Activated naive CD4-positive, alpha-beta T cell treated with anti-CD3 and anti-CD28 coated beads, Interleukin-2, amount 50 U/mL, for 16 hours (primary cell): Measurements from ENCODE around the gene FOXP1.

Source experiments
- DNase-seq: peaks from one replicate; pipeline ENCODE4 v3.0.0-alpha.2; 2020

The FOXP1 gene

GRCh38 chr3:71392251-71392650, 191.3 kb downstream of the FOXP1 start:
- no peak for DNase-seq

DNA sequence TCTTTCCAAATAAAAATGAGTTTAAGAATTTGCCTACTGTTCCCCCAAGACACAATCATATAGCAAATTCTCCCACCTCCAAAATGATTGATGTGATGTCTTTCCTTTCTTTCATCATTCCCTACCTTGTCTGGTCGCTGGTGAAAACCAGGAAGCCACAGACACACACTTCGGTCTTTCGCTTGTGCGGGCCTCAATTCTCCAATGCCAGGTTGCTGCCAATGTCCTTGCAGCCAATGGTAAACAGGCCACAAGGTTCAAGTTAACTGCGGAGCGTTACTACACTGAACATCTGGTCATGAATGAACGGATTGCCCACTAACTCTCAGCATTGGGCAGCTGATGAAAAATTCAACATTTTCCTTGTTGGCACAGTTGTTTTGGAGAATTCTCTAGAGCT, 192.2 kb downstream of the FOXP1 start:
- no peak for DNase-seq

DNA sequence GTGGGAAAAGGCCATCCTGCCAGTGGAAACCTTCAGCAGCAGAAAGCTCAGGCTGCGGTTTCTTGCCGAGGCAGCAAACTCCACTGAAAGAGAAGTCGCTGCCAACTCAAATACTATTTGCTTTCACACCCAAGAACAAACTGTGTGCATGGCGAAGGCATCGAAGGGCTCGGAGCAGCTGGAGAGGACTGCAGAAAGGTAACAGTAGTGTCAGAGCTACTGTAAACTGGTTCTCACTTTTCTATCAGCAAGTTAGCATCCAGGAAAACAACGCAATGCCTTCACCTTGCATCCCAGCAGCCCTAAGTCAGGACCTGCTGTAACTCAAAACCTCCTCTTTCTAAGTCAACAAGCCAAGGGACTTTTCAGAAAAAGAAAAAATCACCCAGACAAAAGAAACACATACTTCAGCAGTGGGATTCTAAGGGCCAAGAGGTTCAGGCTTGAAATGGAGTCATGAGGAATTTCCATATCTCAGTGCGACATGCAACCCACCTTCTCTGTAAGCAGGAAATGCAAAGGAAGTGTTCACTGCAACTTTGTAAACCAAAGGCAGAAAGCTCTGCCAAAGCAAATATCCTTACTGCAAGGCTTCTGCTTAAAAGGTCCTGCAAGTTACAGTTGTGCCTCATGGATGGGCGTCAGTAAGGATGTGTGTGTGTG, 193.5 kb downstream of the FOXP1 start:
- peak; percentile 34 for DNase-seq

DNA sequence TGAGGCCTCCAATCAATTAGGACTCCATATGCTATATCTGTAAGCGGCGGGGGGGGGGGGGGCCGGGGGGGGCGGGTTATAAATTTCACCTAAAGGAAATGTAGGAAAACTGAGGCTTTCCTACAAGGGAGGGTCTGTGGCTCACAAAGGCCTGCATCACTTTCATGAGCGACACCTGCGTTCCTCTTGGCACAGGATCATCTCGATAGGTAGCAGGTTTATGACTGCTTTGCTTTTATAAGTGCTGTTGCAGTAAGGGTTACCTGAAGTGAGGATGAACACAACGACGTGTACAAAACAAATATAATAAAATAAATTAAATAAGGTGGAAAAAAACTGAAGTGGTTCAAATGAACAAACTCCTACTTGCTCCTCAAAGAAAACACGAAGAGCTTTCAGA, 194.3 kb downstream of the FOXP1 start:
- no peak for DNase-seq

GRCh38 chr3:71388535-71389120, 194.9 kb downstream of the FOXP1 start:
- no peak for DNase-seq

GRCh38 chr3:71387586-71387985, 195.9 kb downstream of the FOXP1 start:
- no peak for DNase-seq

GRCh38 chr3:71384837-71385716, 198.5 kb downstream of the FOXP1 start:
- no peak for DNase-seq

DNA sequence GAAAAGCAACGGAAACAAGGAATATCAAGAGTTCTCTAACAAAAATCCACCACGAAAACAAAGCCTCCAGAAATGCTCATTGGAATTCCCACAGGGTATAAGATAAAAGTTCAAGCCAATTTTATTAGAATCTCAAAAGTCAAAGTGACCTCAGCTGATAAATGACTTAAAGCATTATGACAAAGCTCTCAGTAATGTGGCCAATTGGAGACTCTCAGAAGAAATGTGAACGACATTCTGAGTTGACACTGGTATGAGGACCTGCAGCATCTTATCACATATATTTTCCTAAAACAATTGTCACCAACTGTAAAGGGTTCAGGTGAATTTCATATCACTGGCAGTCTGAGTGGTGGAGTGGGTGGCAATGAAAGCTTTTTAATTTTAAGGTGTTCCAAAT, 199.1 kb downstream of the FOXP1 start:
- no peak for DNase-seq

- DNase-seq: no peak
Measured at GRCh38 chr3:71380096-71380495, 203.4 kb downstream of the FOXP1 start.

- no peak for DNase-seq
Measured at GRCh38 chr3:71378509-71378908, 205.0 kb downstream of the FOXP1 start.

DNA sequence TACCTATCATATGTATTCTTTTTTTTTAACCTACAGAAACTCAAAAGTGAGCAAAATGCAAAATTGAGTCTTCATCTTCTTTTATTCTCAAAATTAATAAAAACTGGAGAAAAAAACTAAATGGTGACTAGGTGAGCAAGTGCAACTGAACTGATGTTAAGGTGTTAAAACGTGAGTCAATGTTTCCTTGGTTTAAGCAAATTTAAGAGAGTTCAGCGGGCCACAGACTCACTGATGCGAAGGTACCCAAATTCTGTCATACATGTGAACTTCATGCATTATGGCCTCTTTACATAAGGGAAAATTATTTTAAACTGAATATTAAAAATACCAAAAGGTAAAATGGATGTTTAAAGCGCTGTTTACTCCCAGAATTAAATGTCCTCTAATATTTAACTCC, 206.6 kb downstream of the FOXP1 start:
- DNase-seq: peak; percentile 40

- no peak for DNase-seq
Measured at GRCh38 chr3:71376503-71376902, 207.0 kb downstream of the FOXP1 start.

DNA sequence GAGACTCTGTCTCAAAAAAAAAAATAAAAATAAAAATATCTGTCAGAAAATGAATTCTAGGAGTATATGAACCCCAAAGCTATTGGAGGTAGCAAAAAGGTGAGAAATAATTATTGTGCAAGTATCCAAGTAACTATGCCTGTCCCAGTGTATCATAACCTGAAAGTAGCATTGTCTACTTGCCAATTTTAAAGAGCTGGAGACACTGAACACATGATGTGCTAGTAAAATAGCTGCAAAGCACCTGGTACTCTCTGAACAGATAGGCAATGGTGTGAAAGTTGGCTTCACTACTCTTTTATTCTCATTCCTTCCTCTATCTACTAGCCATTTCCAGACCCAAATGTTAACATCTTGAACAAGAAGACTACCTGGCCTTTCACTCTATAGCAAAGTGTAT, 208.9 kb downstream of the FOXP1 start:
- no peak for DNase-seq

GRCh38 chr3:71372911-71373637, 210.5 kb downstream of the FOXP1 start:
- DNase-seq: no peak

GRCh38 chr3:71372241-71372768, 211.2 kb downstream of the FOXP1 start:
- no peak for DNase-seq

DNA sequence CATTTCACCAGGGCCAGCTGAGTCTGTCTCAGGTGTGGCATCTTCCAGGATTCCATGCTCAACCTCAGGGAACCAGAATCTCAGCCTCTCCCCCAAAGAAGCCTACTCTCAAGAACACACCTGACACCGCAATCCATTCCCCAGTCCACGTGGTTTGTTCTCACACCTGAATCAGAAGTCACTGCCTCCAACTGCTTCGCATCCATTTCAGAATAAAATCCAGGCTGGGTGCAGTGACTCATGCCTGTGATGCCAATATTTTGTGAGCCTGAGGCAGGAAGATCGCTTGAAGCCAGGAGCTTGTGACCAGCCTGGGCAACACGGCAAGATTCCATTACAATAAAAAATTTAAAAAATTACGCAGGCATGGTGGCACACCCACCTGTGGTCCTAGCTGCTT, 212.2 kb downstream of the FOXP1 start:
- DNase-seq: no peak

GRCh38 chr3:71370467-71370866, 213.1 kb downstream of the FOXP1 start:
- no peak for DNase-seq

DNA sequence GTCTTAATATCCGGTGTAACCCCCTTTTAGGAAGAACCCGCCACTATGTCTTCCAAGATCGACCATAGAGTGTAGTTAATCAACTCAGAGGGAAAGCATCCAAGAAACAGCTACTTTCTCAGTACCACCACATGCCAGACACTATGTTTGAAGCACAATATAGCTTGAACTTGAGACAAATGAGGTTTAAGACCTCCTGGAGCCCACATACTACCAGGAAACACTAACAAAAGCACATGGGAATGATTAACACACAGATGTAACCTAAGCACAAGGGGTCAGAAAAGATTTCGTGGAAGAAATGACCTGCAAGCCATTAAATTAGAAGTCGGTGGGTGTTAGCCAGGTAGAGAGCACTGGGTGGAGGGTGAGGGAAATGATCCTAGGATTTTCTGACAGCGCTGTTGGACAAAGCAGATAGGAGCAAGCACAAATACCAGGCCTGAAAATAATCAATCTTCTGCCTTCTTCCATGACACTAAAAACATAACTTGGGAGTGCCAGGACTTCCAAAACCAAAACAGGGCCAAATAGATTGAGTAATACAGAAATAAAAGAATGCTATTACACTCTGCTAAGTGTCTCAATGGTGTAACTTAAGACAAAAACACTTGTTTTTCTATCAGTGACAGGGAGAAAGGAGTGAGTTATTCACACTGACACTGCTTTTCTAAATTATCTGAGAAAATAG, 213.7 kb downstream of the FOXP1 start:
- no peak for DNase-seq

GRCh38 chr3:71366988-71367604, 216.4 kb downstream of the FOXP1 start:
- no peak for DNase-seq

DNA sequence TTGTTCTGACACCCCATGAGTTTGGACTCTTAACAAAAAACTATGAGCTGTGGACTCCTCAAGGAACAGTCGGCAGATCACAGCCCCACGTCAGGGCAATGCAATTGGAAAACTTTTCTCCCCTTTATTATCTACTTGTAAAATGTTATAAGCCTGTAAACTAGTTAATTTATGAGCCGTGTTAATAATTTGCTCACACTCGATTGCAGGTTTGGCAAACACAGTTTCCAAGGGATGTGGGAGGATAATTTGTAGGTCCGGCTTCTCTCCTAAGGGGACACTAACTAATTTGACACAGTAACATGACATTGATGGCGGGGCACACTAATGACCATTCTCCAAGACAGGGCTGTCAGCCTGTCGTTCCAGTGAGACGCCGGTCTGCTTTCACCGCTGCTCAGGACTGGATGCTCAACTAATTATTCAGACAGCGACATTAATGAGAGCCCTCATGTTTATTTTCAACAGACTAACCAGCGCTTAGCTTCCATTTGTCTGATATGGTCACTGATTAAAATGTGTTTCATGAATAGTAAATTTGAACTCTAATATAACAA, 222.1 kb downstream of the FOXP1 start:
- DNase-seq: no peak

DNA sequence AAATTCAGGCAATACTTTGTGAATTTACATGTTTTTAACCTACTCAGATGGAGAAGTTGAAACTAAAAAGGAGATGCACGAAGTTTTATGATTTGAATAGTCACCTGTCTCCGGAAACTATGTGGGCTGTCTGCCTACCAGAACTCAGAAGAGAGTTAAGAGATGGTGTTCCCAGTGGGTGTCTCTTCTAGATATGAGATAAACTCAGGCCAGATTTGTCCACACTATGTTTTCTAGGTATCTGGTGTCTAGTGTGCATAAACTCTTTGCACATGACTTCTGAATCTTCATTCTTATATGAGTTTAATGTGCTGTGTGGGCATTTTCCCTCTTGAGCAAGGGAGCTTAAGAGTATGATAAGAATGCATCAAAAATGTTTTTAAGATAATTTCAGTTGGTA, 222.8 kb downstream of the FOXP1 start:
- DNase-seq: peak; percentile 48

GRCh38 chr3:71360180-71360579, 223.3 kb downstream of the FOXP1 start:
- peak; percentile 40 for DNase-seq
